Activated T-cell treated with anti-CD3 and anti-CD28 coated beads for 24 hours (primary cell): ENCODE measurements around the gene CRKL.
"Not testable (repeated sequence)": the region's sequence is repeated elsewhere in the genome, so short reads cannot be mapped to it uniquely, and the experiment has no call there.

Experiments used
- DNase-seq: peaks from one replicate; pipeline ENCODE4 v3.0.0-alpha.2; 2020; ENCODE audit warnings: low read depth

Gene CRKL

DNA sequence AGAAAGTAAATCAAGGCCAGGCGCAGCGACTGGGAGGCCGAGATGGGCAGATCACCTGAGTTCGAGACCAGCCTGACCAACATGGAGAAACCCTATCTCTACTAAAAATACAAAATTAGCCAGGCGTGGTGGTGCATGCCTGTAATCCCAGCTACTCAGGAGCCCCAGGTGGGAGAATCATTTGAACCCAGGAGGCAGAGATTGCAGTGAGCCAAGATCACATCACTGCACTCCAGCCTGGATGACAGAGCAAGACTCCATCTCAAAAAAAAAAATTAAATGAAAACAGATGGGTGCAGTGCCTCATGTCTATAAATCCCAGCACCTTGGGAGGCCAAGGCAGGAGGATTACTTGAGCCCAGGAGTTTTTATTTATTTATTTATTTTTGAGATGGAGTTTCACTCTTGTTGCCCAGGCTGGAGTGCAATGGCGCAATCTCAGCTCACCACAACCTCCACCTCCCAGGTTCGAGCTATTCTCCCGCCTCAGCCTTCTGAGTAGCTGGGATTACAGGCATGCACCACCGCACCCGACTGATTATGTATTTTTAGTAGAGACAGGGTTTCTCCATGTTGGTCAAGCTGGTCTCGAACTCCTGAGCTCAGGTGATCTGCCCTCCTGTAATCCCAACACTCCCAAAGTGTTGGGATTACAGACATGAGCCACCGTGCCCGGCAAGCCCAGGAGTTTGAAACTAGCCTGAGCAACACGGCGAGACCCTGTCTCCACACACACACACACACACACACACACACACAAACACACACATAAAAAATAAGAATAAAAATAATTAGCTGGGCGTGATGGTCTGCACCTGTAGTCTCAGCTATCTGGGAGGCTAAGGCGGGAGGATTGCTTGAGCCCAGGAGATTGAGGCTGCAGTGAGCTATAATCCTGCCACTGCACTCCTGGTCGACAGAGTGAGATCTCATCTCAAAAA is 15.8 kb upstream of the CRKL start:
- not testable (repeated sequence) for DNase-seq

- no peak for DNase-seq
Observed at GRCh38 chr22:20903093-20903492, 14.1 kb upstream of the CRKL start.

DNA sequence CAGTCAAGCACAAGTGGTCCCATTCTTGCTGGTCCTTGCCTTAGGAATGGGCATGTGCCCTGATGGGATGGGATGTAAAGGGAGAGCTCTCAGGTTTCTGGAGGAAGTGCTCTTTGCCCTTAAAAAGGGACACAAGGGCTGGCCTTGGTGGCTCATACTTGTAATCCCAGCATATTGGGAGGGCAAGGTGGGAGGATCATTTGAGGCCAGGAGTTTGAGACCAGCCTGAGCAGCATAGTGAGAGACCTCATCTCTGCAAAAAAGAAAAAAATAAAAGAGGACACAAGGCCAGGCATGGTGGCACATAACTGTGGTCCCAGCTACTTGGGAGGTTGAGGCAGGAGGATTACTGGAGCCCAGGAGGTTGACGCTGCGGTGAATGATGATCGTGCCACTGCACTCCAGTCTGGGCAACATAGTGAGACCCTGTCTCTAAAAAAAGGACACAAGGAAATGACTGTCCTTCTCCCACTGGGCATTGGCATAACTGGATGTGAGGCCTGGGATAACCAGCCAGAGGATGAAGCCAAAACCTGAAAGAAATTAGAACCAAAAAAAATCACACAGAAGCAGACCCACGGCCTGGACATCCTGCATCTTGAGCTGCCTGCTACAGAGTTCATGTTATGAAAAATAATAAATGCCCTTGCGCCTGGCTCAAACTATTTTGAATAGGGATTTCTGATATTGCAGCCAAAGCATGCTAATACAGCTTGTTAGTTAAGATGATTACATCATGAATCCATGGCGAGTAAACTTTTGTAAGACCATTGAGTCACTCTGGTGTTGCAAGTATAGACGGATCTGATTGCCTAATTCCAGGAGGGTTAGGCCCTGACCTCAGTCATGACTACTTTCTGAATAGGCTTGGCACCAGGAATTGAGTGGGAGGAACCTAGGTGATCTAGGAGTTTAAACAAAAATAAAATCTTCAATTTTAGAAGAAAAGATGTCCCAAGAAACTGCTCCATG is 12.9 kb upstream of the CRKL start:
- DNase-seq, result no peak

DNA sequence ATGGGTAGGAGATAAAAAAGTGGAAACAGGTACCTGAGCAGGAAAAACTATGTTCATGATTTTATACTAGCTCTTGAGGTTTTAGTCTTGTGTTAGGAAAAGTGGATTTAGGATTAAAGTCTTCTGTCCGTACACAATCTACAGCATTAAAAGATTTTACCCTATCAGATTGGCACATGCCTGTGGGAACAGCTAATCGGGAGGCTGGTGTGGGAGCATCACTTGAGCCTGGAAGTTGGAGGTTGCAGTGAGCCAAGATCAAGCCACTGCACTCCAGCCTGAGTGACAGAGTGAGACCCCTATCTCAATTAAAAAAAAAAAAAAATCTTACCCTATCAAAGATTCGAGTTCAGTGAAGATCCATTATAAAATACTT is 12.2 kb upstream of the CRKL start:
- DNase-seq, result no peak

GRCh38 chr22:20905415-20906386 is 11.5 kb upstream of the CRKL start:
- no peak for DNase-seq

DNA sequence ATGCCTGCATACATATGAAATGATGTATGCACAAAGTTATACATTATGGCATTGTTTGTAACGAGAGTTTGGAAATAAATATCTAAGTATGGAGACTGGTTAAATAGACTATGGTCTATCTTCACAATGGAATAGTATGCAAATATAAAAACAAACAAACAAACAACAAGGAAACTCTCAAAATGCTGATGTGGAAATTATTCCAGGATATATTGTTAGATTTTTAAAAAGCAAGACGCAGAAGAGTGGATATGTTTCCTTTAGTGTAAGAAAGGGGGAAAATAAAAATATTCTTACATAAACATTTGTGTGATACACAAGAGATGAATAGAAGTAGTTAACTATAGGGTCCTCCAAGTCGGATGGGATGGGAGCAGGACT is 10.8 kb upstream of the CRKL start:
- DNase-seq, result no peak

DNA sequence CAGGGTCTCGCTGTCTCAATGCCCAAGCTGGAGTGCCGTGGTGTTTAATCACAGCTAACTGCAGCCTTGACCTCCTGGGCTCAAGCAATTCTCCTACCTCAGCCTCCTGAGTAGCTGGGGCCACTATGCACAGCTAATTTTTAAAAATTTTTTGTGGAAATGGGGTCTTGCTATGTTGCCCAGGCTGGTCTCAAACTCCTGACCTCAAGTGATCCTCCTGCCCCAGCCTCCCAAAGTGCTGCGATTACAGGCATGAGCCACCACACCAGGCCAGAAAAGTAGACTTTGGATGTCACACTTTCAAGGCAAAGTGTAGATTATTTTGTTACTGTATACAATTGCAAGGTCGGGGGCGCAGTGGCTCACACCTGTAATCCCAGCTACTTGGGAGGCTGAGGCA is 8.5 kb upstream of the CRKL start:
- not testable (repeated sequence) for DNase-seq

- DNase-seq, result no peak
Observed at GRCh38 chr22:20909543-20910303, 7.5 kb upstream of the CRKL start.

GRCh38 chr22:20912494-20912893 is 4.7 kb upstream of the CRKL start:
- no peak for DNase-seq

- no peak for DNase-seq
Observed at GRCh38 chr22:20918663-20919218, 1.5 kb downstream of the CRKL start.

DNA sequence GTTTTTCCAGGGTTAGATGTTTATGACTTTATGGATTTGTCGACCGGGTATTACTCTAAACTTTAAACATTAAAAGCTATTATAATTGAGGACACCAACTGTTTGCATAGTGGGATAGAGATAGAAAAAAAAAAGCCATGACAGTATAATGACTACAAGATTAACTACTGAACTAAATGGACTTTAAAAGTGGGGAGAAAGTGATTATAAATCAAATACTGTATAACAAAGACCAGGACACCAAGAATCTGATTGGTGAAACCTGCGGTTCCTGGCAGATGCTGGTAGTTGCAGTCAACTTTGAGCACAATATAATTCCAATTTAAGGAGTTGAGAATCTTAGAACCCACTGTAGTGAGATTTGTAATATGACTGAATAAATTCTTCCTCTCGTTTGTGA is 2.5 kb downstream of the CRKL start:
- no peak for DNase-seq

- no peak for DNase-seq
Observed at GRCh38 chr22:20920881-20921203, 3.6 kb downstream of the CRKL start.

DNA sequence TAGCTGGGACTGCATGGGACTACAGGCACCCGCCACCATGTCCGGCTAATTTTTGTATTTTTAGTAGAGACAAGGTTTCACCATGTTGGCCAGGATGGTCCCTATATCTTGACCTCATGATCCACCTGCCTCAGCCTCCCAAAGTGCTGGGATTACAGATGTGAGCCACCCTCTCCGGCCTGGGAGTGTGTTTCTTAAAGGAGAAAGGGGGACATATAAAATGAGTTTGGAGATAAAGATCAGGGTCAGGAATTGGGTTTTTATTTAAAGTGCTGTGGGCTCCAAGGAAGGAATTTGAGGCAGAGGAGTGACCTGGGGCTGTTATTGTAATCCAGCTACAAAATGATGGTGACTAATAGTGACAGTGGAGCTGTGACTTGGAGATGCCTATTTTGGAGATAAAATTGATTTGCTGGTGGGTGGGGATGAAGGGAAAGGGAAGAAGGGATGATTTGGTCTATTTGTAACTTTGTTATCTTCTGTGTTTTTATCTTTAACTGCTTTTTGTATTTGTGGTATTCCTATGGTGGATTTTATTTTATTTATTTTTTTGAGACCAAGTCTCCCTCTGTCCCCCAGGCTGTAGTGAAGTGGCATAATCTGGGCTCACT is 5.0 kb downstream of the CRKL start:
- no peak for DNase-seq

- DNase-seq, result no peak
Observed at GRCh38 chr22:20926243-20926642, 9.0 kb downstream of the CRKL start.

- DNase-seq, result no peak
Observed at GRCh38 chr22:20927940-20928572, 10.8 kb downstream of the CRKL start.

DNA sequence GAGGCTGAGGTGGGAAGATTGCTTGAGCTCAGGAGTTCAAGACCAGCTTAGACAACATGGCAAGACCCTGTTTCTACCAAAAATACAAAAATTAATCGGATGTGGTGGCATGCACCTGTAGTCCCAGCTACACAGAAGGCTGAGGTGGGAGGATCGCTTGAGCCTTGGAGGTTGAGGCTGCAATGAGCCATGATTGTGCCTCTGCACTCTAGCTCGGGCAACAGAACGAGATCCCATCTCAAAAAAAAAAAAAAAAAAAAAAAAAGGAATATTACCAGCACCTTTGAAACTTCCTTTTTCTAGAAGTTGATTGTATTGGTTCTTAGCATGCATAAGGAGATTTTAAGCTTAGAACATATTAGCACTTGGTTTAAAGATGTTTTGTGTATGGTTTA is 11.4 kb downstream of the CRKL start:
- no peak for DNase-seq

DNA sequence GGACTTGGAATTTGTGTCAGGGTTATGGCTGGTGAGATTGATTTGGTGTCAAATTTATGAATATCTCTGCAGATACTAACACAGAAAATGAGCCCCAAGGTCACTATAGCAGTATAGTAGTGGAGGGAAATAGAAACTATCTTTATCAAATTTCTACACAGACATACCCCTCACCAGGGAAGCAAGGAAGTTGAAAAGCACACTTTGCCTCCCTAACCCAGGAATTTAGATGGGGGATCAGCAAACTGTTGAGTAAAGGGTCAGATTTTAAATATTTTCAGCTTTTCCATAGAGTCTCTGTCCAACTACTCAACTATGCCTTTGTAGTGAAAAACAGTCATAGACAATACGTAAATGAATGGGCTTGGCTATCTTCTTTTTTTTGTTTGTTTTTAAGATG is 12.8 kb downstream of the CRKL start:
- no peak for DNase-seq

GRCh38 chr22:20930435-20930834 is 13.2 kb downstream of the CRKL start:
- DNase-seq, result not testable (repeated sequence)

DNA sequence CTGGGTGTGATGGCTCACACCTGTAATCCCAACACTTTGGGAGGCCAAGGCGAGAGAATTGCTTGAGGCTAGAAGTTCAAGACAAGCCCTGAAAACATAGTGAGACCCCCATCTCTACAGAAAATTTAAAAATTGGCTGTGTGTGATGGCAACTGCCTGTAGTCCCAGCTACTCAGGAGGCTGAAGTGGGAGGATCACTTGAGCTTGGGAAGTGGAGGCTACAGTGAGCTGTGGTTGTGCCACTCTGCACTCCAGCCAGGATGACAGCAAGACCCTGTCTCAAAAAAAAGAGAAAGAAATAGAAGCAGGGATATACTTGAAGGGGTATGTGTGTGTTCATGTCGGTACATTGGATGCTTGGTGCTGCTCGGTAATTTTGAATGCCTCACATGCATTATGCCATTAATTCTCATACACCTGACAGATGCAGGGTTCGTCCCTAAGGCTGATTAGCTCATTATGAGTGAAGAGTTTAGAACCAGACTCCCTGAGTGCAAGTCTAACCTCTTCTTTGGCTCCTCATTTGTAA is 14.0 kb downstream of the CRKL start:
- DNase-seq, result no peak

DNA sequence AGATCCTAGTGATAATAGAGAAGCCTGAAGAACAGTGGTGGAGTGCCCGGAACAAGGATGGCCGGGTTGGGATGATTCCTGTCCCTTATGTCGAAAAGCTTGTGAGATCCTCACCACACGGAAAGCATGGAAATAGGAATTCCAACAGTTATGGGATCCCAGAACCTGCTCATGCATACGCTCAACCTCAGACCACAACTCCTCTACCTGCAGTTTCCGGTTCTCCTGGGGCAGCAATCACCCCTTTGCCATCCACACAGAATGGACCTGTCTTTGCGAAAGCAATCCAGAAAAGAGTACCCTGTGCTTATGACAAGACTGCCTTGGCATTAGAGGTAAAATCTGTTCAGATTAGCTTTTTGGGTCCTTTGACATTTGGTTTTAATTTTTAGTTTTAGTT is 16.7 kb downstream of the CRKL start:
- no peak for DNase-seq
